Liver (tissue), 9 donors: Measurements from ENCODE around the gene CCDC60. TPM values are rescaled to one million over a fixed set of nuclear protein-coding genes. Genes with fewer than 3 reads are reported as not detected.

ENCODE experiments used
- DNase-seq: peaks from one replicate; pipeline ENCODE4 v3.0.0-alpha.2; 2017; ENCODE audit warnings: low spot score
- H3K27ac ChIP-seq, 2 donors: one replicate each; pipeline ENCODE4 v1.7.0; 2013; ENCODE audit warnings: inconsistent platforms in 2 of 2, low read length in 2 of 2, control low read depth in 1 of 2, low read depth in 1 of 2, mild to moderate bottlenecking in 1 of 2
- H3K27me3 ChIP-seq, 4 donors: one replicate each; pipeline versions ENCODE4 v1.6.1 to v1.7.0; 2013; ENCODE audit warnings: low read length in 3 of 4, inconsistent platforms in 1 of 4, mild to moderate bottlenecking in 1 of 4, moderate library complexity in 1 of 4; ENCODE audit not compliant: control insufficient read depth in 4 of 4, insufficient read depth in 4 of 4
- H3K36me3 ChIP-seq, 4 donors: one replicate each; pipeline versions ENCODE4 v1.6.1 to v1.7.0; 2013; ENCODE audit warnings: low read length in 3 of 4, mild to moderate bottlenecking in 3 of 4, low read depth in 1 of 4, moderate library complexity in 1 of 4; ENCODE audit not compliant: control insufficient read depth in 4 of 4, insufficient read depth in 3 of 4
- H3K4me1 ChIP-seq, 4 donors: one replicate each; pipeline versions ENCODE4 v1.6.1 to v1.7.0; 2013; ENCODE audit warnings: low read length in 3 of 4, mild to moderate bottlenecking in 3 of 4, moderate library complexity in 1 of 4; ENCODE audit not compliant: control insufficient read depth in 4 of 4, insufficient read depth in 4 of 4
- H3K4me3 ChIP-seq, 3 donors: one replicate each; pipeline versions ENCODE4 v1.6.1 to v1.7.0; 2013; ENCODE audit warnings: low read length in 3 of 3, control low read depth in 1 of 3, low read depth in 1 of 3, mild to moderate bottlenecking in 1 of 3
- H3K9ac ChIP-seq, 2 donors: one replicate each; pipeline ENCODE4 v1.7.0; 2013; ENCODE audit warnings: low read length in 2 of 2, mild to moderate bottlenecking in 2 of 2, moderate library complexity in 2 of 2, control low read depth in 1 of 2, low read depth in 1 of 2
- H3K9me3 ChIP-seq, 4 donors: one replicate each; pipeline versions ENCODE4 v1.6.1 to v1.7.0; 2013; ENCODE audit warnings: low read length in 3 of 4; ENCODE audit not compliant: control insufficient read depth in 4 of 4
- CTCF ChIP-seq: fragments of 150-350 bp; IDR thresholded peaks from 2 replicates; pipeline ENCODE4 v1.5.1; 2017; ENCODE audit warnings: improper control_type of control experiment, low read depth, low read length; ENCODE audit not compliant: missing input control
- EGR1 ChIP-seq, 2 donors: IDR thresholded peaks; 2 replicates each; pipeline ENCODE4 v1.6.1; 2016 to 2018; ENCODE audit warnings: antibody characterized with exemption in 2 of 2, low read depth in 2 of 2
- GABPA ChIP-seq, 2 donors: IDR thresholded peaks in 1 of 2; conservative IDR thresholded peaks in 1 of 2; 2 replicates each; pipeline ENCODE4 v1.6.1; 2016; ENCODE audit warnings: antibody characterized with exemption in 2 of 2, mild to moderate bottlenecking in 1 of 2, moderate library complexity in 1 of 2
- HNF4G ChIP-seq: IDR thresholded peaks from 2 replicates; pipeline ENCODE4 v1.6.1; 2016; ENCODE audit warnings: antibody characterized with exemption
- RAD21 ChIP-seq, 2 donors: IDR thresholded peaks; 2 replicates each; pipeline ENCODE4 v1.6.1; 2016; ENCODE audit warnings: antibody characterized with exemption in 2 of 2, mild to moderate bottlenecking in 2 of 2
- REST ChIP-seq: IDR thresholded peaks from 2 replicates; pipeline ENCODE4 v1.6.1; 2016; ENCODE audit warnings: antibody characterized with exemption, mild to moderate bottlenecking
- TAF1 ChIP-seq: conservative IDR thresholded peaks from 2 replicates; pipeline ENCODE4 v1.6.1; 2016; ENCODE audit warnings: antibody characterized with exemption, mild to moderate bottlenecking
- YY1 ChIP-seq: IDR thresholded peaks from 2 replicates; pipeline ENCODE4 v1.6.1; 2016; ENCODE audit warnings: antibody characterized with exemption, mild to moderate bottlenecking
- ZBTB33 ChIP-seq: IDR thresholded peaks from 2 replicates; pipeline ENCODE4 v1.6.1; 2016; ENCODE audit warnings: antibody characterized with exemption
- WGBS: extraction: QIAGEN DNeasy Blood & Tissue Kit; methylation state at CpG from one replicate; pipeline ENCODE4 v1.1.7; 2013; 5-methylcytosine and 5-hydroxymethylcytosine counted together
- polyA plus RNA-seq, 2 donors: library from polyadenylated mRNA; stranded (reverse) in 1 of 2; unstranded in 1 of 2; fragments of 200-250 nt in 1 of 2; fragments of >200 nt in 1 of 2; fragmentation: Nextera tagmentation in 1 of 2; extraction: Ambion mirVana in 1 of 2; gene quantifications; one replicate each; pipeline versions ENCODE4 v1.2.1 to v1.2.3, GENCODE V29; 2013 to 2015
- total RNA-seq, 2 donors: library from RNA; depleted of rRNA; stranded (reverse); fragments of >200 nt; gene quantifications; one replicate each; pipeline ENCODE4 v1.2.3, GENCODE V29; 2014
- TF ChIP-seq, protein P1 (sequence below): IDR thresholded peaks from 2 replicates; pipeline ENCODE4 v1.6.1; 2016; ENCODE audit warnings: antibody characterized with exemption
- donor health status: healthy.
- donor health status: healthy.
- donor health status: healthy.
- donor health status: healthy.
- donor health status: healthy.

Gene CCDC60
- total and polyA plus RNA-seq, 4 donors: not detected

GRCh38 chr12:119450771-119451170 lies 116.2 kb downstream of the CCDC60 start:
- H3K9ac ChIP-seq: no peak overlapping the region
- no peaks in the 10 kb centered on the region for H3K27me3 ChIP-seq
- 75% methylated on average over 7 of the region's 7 CpGs for WGBS
- H3K9me3 ChIP-seq: no peaks in the 10 kb centered on the region
- no peak for DNase-seq
- H3K27ac ChIP-seq: no peak overlapping the region
- no peaks in the 10 kb centered on the region for H3K36me3 ChIP-seq
- H3K4me3 ChIP-seq: no peak overlapping the region
- H3K4me1 ChIP-seq: no peaks in the 10 kb centered on the region
- TF ChIP-seq TAF1 (no peak), EGR1 (IDR thresholded peaks at IDR 0.05; ENCODE audit: low read depth in 2 of 2) (no peak), ZBTB33 (no peak), CTCF (no peak), YY1 (no peak), GABPA (IDR thresholded peaks at IDR 0.05 in 1 of 2, conservative IDR thresholded peaks at IDR 0.05 in 1 of 2) (no peak), RAD21 (IDR thresholded peaks at IDR 0.05) (no peak), REST (no peak)
- TF ChIP-seq, protein P1, sequence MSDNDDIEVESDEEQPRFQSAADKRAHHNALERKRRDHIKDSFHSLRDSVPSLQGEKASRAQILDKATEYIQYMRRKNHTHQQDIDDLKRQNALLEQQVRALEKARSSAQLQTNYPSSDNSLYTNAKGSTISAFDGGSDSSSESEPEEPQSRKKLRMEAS: no peak

- Histone ChIP-seq H3K9ac (no peak overlapping the region), H3K4me1 (no peaks in the 10 kb centered on the region), H3K9me3 (peaks cover 0 to 10% (median 4%) of the 10 kb centered on the region in 4 donors), H3K27ac (no peak overlapping the region), H3K27me3 (no peaks in the 10 kb centered on the region), H3K36me3 (no peaks in the 10 kb centered on the region), H3K4me3 (no peak overlapping the region)
- DNase-seq: no peak
- 83% methylated on average over 3 of the region's 3 CpGs for WGBS
- no peak for TF ChIP-seq CTCF
- no peak for TF ChIP-seq RAD21 (IDR thresholded peaks at IDR 0.05)
- no peak for TF ChIP-seq TAF1
- TF ChIP-seq HNF4G: no peak
These were observed 122.3 kb downstream of the CCDC60 start for GRCh38 chr12:119456824-119457223.
